A673 (cell line): ENCODE measurements around the gene RNASET2. TPM values are rescaled to one million over a fixed set of nuclear protein-coding genes. Genes with fewer than 3 reads are reported as not detected.

ENCODE experiments used
- BruUV-seq: library from RNA; stranded (reverse); fragments of 400-500 nt; replicated peaks from 2 replicates; lab custom pipeline; 2021; lab: Mats Ljungman, UMichigan
- CTCF ChIA-PET: fragments of 300-600 bp; sonication (Branson Sonifier 250); formaldehyde crosslinking; loops from one replicate; lab custom pipeline; 2022; ENCODE audit warnings: antibody characterized with exemption; lab: Charles Lee
- POLR2A ChIA-PET: fragments of 300-600 bp; sonication (Branson Sonifier 250); formaldehyde crosslinking; loops from one replicate; lab custom pipeline; 2022; ENCODE audit warnings: antibody characterized with exemption; ENCODE audit not compliant: low non-redundant PET; lab: Charles Lee
- DNase-seq: peaks from one replicate; pipeline ENCODE4 v3.0.0-alpha.2; 2015; ENCODE audit warnings: low spot score
- H3K27ac ChIP-seq: fragments of 200-600 bp; sonication (generic); 2 replicates; pipeline ENCODE4 v1.5.1; 2016; ENCODE audit warnings: mixed run types, low read depth, mild to moderate bottlenecking, mixed read lengths, antibody characterized with exemption, low read length; ENCODE audit not compliant: poor library complexity, severe bottlenecking
- H3K27me3 ChIP-seq: fragments of 200-600 bp; sonication (generic); replicated peaks from 2 replicates; pipeline ENCODE4 v1.6.1; 2017; ENCODE audit warnings: mixed run types, low read depth, mild to moderate bottlenecking, mixed read lengths, antibody characterized with exemption, low read length; ENCODE audit not compliant: insufficient read depth, poor library complexity
- H3K36me3 ChIP-seq: fragments of 200-600 bp; sonication (generic); 2 replicates; pipeline ENCODE4 v1.6.1; 2016; ENCODE audit warnings: mixed run types, mild to moderate bottlenecking, mixed read lengths, antibody characterized with exemption, low read length; ENCODE audit not compliant: insufficient read depth, poor library complexity, severe bottlenecking
- H3K4me1 ChIP-seq: fragments of 200-600 bp; sonication (generic); 2 replicates; pipeline ENCODE4 v1.6.1; 2017; ENCODE audit warnings: mixed run types, mild to moderate bottlenecking, mixed read lengths, antibody characterized with exemption, low read length; ENCODE audit not compliant: insufficient read depth, poor library complexity, severe bottlenecking
- H3K4me3 ChIP-seq: fragments of 200-600 bp; sonication (generic); 2 replicates; pipeline ENCODE4 v1.5.1; 2016; ENCODE audit warnings: low read depth, mixed run types, mild to moderate bottlenecking, mixed read lengths, low read length; ENCODE audit not compliant: poor library complexity, severe bottlenecking
- H3K9me3 ChIP-seq: fragments of 200-600 bp; sonication (generic); 2 replicates; pipeline ENCODE4 v1.6.1; 2016; ENCODE audit warnings: mixed run types, low read depth, mild to moderate bottlenecking, mixed read lengths, antibody characterized with exemption, low read length; ENCODE audit not compliant: poor library complexity, severe bottlenecking
- EZH2 ChIP-seq: fragments of 200-600 bp; sonication (generic); IDR thresholded peaks from 2 replicates; pipeline ENCODE4 v1.6.1; 2017; ENCODE audit warnings: borderline replicate concordance, low read depth, mild to moderate bottlenecking, mixed read lengths, antibody characterized with exemption, low read length; ENCODE audit not compliant: poor library complexity, severe bottlenecking
- intact Hi-C: fragments of 100-400 bp; cut with micrococcal nuclease; formaldehyde crosslinking; loops from one replicate; pipeline ENCODE4 v1.10.0; 2022; ENCODE audit not compliant: unreplicated experiment
- total RNA-seq: library from RNA; stranded (reverse); gene quantifications from 2 replicates; pipeline ENCODE4 v1.2.3, GENCODE V29; 2021
- TF ChIP-seq, protein P1 (sequence below): fragments of 300-800, 200-600 bp; sonication (generic); conservative IDR thresholded peaks from 2 replicates; pipeline ENCODE4 v1.5.1; 2017; ENCODE audit warnings: low read depth, mild to moderate bottlenecking, antibody characterized with exemption, low read length, moderate library complexity, mixed read lengths

RNASET2 gene
- total RNA-seq, 1 experiment from 2014 or later: 5.7 TPM

DNA sequence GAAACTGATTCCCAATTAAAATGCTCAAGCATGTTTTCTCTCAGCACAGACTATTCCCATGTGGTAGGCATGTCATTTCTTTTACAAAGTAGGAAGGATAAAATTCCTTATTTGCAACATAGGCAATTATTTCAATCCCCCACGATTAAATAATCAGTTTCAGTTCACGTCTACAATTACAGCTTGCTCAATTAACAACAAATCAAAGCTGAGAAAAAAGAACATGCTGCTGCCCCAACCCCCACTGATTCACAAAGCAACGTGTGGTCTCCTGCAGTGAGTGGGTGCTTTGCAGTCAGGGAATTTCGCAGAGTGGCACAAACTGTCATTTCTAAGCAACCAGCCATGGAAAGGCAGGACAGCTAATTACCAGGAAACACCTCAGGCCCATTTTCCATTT lies 17.0 kb downstream of the RNASET2 start:
- Histone ChIP-seq H3K27ac (no peak overlapping the region), H3K36me3 (no peaks in the 10 kb centered on the region), H3K9me3 (no peaks in the 10 kb centered on the region), H3K27me3 (no peaks in the 10 kb centered on the region), H3K4me1 (no peaks in the 10 kb centered on the region), H3K4me3 (no peak overlapping the region)
- ChIA-PET CTCF (no interaction called here), POLR2A (no interaction called here)
- DNase-seq: no peak
- intact Hi-C loops: no loop called here
- TF ChIP-seq, protein P1, sequence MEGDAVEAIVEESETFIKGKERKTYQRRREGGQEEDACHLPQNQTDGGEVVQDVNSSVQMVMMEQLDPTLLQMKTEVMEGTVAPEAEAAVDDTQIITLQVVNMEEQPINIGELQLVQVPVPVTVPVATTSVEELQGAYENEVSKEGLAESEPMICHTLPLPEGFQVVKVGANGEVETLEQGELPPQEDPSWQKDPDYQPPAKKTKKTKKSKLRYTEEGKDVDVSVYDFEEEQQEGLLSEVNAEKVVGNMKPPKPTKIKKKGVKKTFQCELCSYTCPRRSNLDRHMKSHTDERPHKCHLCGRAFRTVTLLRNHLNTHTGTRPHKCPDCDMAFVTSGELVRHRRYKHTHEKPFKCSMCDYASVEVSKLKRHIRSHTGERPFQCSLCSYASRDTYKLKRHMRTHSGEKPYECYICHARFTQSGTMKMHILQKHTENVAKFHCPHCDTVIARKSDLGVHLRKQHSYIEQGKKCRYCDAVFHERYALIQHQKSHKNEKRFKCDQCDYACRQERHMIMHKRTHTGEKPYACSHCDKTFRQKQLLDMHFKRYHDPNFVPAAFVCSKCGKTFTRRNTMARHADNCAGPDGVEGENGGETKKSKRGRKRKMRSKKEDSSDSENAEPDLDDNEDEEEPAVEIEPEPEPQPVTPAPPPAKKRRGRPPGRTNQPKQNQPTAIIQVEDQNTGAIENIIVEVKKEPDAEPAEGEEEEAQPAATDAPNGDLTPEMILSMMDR: no peak
- TF ChIP-seq EZH2: no peak
- no TSS peak for BruUV-seq

DNA sequence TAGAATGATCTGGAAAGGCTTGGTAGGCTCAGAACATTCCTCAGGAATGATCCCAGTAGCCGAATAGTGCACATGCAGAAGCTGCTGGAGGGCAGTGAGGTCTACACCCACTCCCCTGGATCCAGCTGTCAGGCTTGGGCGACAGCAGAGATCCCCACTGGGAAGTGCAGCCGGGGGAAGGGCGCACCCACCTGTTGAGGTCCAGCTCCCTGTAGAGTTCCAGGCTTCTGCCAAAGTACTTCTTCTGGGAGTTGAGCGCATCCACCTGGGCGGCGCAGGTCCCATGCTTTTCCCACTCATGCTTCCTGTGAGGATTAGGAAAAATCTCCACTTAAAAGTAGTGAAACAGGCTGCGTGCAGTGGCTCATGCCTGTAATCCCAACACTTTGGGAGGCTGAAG lies 17.6 kb downstream of the RNASET2 start:
- no peak for DNase-seq
- Histone ChIP-seq H3K36me3 (no peaks in the 10 kb centered on the region), H3K27ac (no peak overlapping the region), H3K27me3 (no peaks in the 10 kb centered on the region), H3K4me1 (no peaks in the 10 kb centered on the region), H3K9me3 (no peaks in the 10 kb centered on the region), H3K4me3 (no peak overlapping the region)
- POLR2A ChIA-PET: no interaction called here
- intact Hi-C loops: no loop called here
- CTCF ChIA-PET: no interaction called here
- BruUV-seq: no TSS peak
- no peak for TF ChIP-seq EZH2
- TF ChIP-seq, protein P1: no peak

DNA sequence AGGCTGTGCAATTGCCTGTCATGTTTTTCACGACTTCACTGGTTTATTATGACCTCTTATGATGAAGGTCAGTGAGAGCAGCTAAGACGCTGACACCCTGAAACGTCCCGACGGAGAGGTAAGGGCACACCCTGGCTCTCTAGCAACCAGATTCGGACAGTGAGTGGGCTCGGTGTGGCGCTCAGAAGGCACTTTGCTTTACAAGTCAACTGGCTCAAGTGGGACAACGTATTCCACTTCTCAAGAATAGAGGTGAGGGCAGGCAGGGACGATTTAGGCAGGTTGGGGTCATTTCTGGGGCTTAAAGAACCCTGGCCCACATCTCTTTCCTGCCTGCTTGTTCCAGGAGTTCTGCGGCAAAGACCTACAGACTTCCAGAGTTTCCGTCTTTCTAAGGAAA lies 18.2 kb downstream of the RNASET2 start:
- CTCF ChIA-PET: no interaction called here
- no peak overlapping the region for H3K4me3 ChIP-seq
- no TSS peak for BruUV-seq
- no peak for TF ChIP-seq EZH2
- H3K36me3 ChIP-seq: no peaks in the 10 kb centered on the region
- intact Hi-C loops: no loop called here
- no peaks in the 10 kb centered on the region for H3K4me1 ChIP-seq
- H3K27me3 ChIP-seq: no peaks in the 10 kb centered on the region
- POLR2A ChIA-PET: no interaction called here
- DNase-seq: no peak
- H3K27ac ChIP-seq: no peak overlapping the region
- no peaks in the 10 kb centered on the region for H3K9me3 ChIP-seq

DNA sequence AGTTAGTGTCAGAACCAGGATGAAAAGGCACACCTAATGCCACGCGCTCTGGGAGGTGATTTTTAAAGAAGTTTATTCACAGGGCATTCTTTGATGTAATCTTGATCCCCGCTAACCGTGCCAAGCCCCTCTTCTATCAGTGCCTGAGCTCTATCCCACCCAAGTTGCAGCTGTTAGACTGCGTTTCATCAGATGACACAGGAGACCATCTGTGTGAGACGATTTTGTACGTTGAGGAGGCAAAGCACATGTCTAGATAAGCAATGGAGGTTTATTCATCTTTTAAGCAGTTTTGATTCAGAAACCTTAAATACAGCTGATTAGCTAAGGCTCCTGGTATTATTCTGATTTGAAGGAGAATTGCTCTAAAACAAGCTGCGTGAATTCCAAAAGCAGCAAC lies 18.6 kb downstream of the RNASET2 start:
- TF ChIP-seq EZH2: no peak
- TF ChIP-seq, protein P1: no peak
- no peak for DNase-seq
- intact Hi-C loops: no loop called here
- Histone ChIP-seq H3K4me1 (no peaks in the 10 kb centered on the region), H3K27me3 (no peaks in the 10 kb centered on the region), H3K27ac (no peak overlapping the region), H3K36me3 (no peaks in the 10 kb centered on the region), H3K4me3 (no peak overlapping the region), H3K9me3 (no peaks in the 10 kb centered on the region)
- no TSS peak for BruUV-seq
- ChIA-PET CTCF (no interaction called here), POLR2A (no interaction called here)
